Glomerular visceral epithelial cell (primary cell): ENCODE results near the gene MEF2C.
"Not testable (repeated sequence)": the region's sequence is repeated elsewhere in the genome, so short reads cannot be mapped to it uniquely, and the experiment has no call there.

ENCODE experiments used
- DNase-seq: peaks from one replicate; pipeline ENCODE4 v3.0.0-alpha.2; 2016; ENCODE audit errors: extremely low spot score

Gene MEF2C

GRCh38 chr5:88883059-88883835, at the start of gene MEF2C:
TSS of gene MEF2C (minus strand) at chr5:88883184. CDS start at chr5:88823788, 59,396 bp downstream.
- DNase-seq = peak; percentile 90

DNA sequence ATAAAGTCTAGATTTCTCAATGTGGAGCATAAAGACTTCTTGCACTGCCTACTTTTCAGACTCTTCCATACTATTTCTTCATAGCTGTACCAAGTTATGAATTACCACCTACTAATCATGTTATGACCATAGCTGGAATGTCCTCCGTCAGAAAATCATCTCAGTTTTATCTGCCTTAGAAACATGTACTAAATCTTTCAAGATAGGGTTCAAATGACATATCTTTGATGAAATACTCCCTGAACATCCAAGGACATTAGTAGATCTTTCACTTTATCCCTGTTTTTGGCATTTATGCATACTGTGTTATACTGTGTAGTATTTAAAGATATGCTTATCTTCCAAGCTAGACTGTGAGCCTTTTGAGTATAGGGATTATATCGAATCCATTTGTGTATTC, 49.6 kb upstream of the MEF2C start:
- DNase-seq = no peak

DNA sequence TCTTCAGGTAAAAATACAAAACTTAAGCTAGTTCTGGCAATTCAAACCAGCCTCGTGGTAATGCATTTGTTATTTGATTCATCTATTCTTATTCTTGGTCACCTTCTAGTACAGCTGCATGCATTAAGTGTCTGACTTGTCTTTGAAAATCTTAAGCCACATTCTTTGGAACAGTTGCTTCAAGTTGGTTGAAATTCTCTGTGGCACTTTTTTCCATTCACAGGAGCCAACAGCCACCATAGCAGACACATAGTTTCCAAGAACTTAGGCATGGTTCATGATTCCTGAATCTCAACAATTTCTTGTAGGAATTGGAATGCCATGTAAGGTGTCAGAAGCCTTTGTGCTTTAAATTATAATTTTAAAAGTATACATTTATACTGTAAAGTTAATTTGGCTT, 47.4 kb upstream of the MEF2C start:
- DNase-seq = no peak

GRCh38 chr5:88929385-88929784, 46.4 kb upstream of the MEF2C start:
- no peak for DNase-seq

GRCh38 chr5:88926774-88927173, 43.8 kb upstream of the MEF2C start:
- no peak for DNase-seq

DNA sequence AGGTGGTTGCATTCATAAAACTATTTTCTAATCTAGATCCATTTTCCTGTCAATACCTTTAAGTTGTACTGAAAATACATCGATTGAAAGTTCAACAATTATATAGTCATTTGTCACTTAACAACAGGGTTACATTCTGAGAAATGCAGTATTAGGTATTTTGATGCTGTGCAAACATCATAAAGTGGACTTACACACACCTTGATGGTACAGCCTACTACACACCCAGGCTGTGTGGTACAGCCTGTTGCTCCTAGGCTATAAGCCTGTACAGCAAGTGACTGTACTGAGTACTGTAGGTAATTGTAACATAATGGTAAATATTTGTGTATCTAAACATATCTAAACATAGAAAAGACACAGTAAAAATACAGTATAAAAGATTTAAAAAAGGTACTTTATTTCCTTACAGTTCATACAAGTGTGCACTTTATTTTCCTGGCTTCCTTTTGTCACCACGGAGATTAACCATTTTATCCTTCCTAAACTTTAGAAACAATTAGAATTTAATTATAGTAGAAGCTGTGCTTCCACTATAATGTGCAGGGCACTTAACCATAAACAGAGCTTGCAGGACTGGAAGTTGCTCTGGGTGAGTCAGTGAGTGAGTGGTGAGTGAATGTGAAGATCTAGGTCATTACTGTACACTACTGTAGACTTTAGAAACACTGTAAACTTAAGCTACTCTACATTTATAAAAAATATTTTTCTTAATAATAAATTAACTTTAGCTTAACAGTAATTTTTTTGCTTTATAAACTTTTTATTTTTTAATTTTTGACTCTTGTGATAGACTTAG, 42.9 kb upstream of the MEF2C start:
- peak; percentile 31 for DNase-seq

DNA sequence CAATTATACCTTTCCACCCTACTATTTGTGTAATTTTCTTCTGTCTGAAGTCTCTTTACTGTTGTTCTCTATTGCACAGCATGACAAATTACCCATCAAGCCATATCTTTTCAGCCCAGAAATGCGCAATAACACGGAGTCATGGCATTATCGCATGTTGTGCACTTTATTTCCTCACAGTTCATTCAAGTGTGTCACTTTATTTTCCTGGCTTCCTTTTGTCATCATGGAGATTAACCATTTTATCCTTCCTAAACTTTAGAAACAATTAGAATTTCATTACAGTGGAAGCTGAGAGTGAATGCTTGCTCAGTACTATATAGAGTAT, 41.3 kb upstream of the MEF2C start:
- DNase-seq = no peak

DNA sequence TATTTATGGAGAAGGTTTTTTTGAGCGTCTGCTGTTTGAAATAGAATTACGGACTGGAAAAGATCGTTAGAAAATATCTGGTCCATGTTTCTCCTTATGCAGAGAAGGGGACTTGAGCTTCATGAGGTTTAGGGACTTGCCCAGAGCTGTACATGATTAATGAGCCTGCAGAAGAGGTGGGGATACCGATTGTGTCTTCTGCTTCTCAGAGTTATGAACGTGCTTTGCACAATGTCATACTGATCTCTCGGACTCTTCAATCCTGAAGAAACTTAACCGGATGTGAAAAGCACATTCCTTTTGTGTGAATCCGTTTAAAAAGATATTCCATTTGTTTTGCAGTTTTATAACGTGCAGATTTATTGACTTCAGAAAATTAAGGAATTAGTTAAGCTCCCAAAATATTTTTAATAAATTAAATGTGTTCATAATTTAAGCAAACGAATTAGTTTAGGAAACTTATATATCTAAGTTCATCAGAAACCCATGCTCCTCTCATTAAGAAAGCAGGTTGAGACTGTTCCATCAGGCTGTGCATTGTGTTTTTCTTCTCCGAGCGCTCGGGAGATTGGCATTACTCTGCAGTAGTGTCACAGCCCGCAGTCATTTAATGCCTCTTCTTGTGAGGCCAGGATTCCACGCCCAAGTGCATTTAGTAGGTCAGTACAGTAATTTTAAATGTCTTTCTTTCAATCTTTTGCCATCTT, 40.8 kb upstream of the MEF2C start:
- DNase-seq = no peak

DNA sequence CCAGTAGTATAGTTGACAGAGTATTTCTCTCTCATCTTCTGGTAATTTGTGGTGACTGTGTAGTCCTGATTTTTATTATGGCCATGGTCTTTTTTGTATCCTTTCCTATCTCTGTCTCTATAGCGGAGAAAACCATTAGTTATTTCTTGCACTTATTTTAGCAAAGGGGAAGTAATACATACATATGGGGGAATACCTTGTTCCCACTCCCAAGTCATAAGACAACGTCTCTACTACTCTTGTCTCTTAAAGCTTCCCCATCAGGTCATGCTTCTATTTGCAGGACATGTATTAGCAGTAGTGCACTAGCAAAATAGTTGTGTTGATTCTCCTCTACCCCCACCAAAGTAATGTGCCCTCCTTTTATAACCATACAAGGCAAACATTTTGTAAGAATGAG, 29.8 kb upstream of the MEF2C start:
- DNase-seq = not testable (repeated sequence)

- DNase-seq = not testable (repeated sequence)
Observed at GRCh38 chr5:88911059-88911572, 28.1 kb upstream of the MEF2C start.

DNA sequence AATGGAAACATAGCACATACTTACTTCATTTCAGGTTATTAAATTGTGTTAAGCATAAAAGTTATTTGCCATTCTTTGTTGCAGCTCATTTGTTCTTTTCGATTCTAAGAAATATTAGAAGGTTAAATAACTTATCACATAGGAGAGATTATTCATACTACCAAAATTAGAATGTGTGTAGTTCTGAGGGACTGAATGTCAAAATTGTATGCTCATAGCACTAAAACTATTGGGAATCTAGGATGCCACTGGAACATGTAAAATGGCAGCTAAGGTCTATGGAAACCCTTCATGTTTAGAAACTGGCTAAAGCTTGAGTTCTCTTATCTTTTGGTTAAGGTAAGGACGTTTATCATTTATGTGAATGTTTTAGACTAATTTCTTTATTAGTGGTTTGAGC, 21.5 kb upstream of the MEF2C start:
- not testable (repeated sequence) for DNase-seq

DNA sequence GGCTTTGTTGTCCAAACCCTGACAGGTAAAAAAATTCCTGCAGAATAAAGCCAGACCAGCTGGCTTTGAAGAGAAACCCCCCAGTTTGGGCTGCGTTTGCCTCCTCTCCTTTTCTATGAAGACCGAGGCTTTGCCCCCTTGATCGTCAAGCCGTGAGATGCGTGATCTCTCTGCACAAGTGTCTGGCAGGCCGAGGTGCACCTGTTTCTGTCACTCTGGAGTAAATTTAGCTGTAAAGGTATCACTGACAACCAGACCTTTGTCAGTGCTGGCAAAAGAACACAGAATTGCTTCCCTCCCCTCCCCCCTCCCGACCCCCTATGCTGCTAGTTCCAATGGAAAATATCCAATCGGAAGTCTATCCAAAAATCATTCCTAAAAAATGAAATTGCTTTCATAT, 21.0 kb upstream of the MEF2C start:
- DNase-seq = not testable (repeated sequence)

- DNase-seq = not testable (repeated sequence)
Observed at GRCh38 chr5:88901077-88901476, 18.1 kb upstream of the MEF2C start.

DNA sequence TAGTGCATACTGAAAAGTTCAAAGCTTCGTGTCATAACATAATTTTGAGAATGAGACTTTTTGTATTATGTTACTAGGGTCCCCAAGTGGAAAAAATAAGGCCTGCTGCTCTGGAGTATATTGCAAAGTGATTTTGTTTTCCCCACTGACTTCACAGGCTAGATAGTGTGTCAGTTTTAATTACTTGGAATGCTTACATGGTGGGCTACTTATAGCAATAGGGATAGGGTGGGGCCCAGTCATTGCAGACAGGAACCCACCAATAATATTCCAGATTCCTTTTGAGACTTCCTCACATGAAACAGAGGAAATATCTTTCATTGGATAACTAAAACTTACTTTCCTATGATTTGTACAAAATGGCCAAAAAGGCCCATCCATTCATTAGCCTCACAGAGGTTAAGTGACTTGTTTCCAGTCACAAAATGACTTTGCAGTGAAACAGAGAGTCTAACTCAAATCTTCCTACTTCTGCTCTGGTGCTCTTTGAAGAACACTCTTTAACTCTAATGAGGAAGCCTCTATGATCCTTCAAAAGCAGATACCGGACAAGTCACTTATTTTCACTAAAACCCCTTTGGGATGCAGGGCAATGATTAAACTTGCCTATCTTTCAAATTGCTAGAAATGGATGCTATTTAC, 16.2 kb upstream of the MEF2C start:
- no peak for DNase-seq

GRCh38 chr5:88897748-88898147, 14.8 kb upstream of the MEF2C start:
- DNase-seq = no peak

DNA sequence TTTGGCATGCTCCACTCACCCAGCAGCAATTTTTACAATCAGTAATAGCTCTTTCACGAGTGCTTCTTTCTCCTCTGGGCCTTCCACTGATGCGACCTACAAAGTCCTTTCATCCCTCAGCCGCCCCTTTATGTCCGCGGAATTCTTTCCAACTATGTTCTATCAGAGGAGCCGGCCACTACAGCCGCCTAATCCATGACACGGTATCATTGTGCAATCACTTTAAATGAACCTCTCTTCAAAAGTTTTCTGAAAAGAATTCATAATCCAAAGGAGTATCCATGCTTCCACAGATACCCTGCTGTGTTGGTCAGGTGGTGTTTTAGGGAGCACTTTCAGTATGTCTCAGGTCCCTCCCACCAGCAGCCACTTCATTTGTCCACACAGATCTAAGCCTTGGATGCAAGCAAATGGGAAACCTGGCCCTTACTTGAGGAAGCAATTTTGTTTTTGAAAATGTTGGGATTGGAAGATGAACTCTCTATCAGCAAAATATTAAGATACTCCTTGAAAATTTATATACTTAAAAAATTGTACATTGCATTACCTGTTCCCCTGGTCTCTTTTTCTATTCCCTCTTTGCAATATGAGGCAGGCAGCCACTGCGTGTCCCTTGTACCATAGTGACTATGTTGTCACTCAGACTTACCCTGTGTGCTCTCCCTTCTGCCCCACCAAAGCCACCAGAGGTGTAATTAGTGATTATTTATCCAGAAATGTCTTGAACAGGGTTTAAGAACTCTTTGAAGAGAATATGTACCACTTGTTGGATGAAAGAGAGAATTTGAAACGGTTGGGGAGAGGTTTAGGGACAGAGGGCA, 12.9 kb upstream of the MEF2C start:
- no peak for DNase-seq

DNA sequence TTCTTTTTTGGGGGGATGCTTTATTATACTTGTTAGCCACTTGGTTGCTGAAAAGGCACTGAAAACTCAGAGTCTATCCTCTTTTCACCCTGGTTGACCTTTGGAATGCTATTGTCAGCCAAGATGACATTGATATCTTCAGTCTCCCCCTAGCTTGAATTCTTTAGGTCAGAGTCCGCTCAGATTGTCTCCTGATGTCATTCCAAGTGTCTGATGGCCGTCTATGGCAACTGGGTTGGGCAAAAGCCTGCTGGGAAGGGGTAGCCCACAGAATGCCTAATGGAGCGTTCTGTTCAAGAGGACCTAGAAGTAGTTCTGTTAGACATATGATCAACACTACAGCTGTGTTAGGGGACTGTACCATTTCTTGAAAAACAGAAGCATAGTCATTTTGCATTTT, 9.7 kb upstream of the MEF2C start:
- DNase-seq = no peak

DNA sequence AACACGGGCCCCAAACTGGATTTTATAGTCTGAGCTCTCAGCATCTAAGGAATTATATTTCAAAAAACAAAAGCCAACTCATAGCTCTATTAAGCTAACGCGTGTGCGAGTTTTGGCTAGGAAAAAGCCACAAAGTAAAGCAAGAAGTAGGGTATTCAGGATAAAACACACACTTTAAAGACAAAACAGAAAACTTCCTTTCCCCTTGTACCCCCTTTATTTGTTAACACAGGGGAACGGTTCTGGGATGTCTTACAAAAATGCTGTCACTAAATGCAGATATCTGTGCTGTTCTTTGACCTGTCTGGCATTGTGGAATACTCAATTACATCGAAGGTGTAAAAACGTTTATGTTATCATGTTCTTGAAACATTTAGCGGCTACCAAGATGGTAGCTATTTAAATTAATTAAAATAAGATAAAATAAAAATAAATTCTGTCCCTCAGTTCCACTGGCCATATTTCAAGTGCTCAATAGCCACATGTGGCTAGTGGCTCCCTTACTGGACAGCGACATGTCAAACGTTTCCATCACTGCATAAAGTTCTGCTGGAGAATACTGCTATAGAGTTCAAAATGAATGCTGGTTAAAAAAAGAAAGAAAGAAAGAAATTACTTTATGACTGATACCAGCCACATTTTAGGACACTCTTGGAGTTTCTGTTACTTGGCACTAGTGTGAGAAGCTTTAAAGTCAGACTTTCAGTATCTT, 7.2 kb upstream of the MEF2C start:
- no peak for DNase-seq

GRCh38 chr5:88889189-88890069, 6.4 kb upstream of the MEF2C start:
- DNase-seq = no peak

DNA sequence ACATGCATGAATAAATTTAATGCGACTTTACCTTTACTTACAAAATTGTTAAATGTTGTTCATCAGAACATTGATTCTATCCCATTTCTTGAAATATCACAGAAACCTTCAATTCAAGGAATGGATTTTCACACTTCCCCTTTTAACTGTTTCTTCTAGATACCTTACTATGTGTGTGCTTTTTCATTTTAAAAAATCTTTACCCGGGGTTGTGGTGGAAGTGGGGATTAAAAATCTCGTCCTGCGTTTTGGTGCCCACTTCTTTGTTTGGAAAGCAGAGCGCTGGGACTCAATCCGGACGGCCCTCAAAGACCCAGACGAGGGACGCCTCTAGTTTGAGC, 5.8 kb upstream of the MEF2C start:
- DNase-seq = no peak
